ENCODE measurements around the gene SCD.

- TF ChIP-seq, protein P1, sequence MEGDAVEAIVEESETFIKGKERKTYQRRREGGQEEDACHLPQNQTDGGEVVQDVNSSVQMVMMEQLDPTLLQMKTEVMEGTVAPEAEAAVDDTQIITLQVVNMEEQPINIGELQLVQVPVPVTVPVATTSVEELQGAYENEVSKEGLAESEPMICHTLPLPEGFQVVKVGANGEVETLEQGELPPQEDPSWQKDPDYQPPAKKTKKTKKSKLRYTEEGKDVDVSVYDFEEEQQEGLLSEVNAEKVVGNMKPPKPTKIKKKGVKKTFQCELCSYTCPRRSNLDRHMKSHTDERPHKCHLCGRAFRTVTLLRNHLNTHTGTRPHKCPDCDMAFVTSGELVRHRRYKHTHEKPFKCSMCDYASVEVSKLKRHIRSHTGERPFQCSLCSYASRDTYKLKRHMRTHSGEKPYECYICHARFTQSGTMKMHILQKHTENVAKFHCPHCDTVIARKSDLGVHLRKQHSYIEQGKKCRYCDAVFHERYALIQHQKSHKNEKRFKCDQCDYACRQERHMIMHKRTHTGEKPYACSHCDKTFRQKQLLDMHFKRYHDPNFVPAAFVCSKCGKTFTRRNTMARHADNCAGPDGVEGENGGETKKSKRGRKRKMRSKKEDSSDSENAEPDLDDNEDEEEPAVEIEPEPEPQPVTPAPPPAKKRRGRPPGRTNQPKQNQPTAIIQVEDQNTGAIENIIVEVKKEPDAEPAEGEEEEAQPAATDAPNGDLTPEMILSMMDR (IDR thresholded peaks at IDR 0.05; ENCODE audit: insufficient read depth, low read depth, low read length) = no peak
- no peak for TF ChIP-seq EZH2 (IDR thresholded peaks at IDR 0.05; ENCODE audit: insufficient read depth, low read length)
Measured at GRCh38 chr10:100318207-100318606, 28.8 kb upstream of the SCD start.
